ENCODE measurements around the gene SCAF4.

SCAF4 gene

GRCh38 chr21:31711745-31712285 lies 20.1 kb downstream of the SCAF4 start:
- no peak for DNase-seq

GRCh38 chr21:31711326-31711725 lies 20.6 kb downstream of the SCAF4 start:
- no peak for DNase-seq

DNA sequence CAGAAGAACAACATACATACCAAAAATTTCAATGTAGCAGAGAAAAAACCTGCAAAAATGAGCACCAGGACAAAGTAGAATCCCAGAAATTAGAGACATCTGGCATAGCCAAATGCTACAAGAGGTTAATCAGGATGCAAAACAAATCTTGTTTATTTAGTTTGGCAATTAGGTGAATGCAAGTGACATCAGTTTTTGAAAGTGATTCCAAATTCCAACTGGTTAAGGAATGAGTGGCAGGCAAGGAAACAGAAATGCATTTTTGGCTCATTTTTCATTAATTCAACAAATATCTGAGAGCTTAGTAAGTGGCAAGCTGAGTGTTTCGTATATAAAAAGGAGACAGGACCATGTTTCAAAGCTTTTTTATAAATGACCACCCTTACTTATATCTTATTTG lies 21.3 kb downstream of the SCAF4 start:
- no peak for DNase-seq

DNA sequence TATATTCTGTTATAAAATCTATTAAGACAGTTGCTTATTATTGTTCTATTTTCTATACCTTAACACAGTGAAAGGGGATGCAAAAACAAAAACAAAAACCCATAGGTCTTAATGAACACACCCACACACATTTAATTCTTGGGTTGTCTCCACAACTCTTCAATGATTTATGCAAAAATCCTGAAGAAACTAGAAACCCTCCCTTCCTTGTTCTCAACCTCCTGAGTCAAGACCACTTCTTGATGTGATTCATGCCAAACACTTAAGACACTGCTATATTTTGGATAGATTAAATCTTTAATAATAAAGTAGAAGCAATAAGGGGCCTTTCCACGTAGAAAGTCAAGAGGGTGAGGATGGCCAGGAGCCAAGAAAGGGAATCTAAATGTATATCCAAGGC lies 23.4 kb downstream of the SCAF4 start:
- DNase-seq: no peak

DNA sequence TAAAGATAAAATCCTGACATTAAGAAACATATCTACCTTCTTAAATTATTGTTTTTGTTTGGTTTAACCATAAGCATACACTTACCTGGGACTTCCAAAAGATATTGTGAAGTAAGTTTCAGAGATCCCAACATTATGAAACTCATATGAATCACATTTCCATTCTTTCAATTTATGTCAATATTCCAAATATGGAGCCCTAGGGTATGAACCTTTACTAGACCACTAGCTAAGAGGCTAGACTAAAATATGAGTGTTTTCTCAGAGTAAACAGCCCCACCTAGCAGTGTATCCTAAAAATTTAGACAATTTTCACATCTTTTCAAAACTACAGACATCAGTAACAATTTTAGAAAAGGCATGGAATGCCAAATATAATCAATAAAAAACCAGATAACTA lies 24.4 kb downstream of the SCAF4 start:
- no peak for DNase-seq

DNA sequence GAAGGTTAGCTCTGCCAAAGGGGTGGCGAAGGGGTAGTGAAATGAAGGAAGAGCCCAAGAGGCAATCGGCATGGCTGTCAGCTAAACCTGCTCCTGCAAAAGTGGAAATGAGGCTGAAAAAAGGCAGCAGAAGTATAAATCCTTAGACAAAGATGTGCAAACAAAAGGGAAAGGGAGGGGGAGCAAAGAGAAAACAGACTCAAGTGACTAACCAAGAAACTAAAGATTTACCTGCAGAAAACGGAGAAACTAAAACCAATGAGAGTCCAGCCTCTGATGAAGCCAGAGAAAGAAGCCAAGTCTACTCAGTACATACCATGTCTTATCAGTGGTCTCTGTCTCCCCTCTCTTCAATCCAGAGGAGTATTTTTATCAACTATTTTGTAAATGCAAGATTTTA lies 25.4 kb downstream of the SCAF4 start:
- no peak for DNase-seq

DNA sequence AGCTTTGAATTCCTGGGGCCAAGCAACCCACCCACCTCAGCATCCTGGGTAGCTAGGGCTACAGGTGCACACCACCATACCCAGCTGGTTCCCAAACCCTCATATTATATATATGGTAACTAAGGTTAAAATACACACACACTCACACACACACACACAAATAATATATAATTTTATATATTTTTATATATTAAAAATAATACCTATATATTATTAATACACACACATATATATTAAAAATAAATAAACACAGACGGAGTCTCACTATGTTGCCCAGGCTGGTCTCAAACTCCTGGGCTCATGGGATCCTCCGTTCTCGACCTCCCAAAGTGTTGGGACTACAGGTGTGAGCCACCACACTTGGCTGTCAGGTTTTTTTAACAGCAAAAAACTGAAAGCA lies 31.9 kb downstream of the SCAF4 start:
- DNase-seq: no peak

DNA sequence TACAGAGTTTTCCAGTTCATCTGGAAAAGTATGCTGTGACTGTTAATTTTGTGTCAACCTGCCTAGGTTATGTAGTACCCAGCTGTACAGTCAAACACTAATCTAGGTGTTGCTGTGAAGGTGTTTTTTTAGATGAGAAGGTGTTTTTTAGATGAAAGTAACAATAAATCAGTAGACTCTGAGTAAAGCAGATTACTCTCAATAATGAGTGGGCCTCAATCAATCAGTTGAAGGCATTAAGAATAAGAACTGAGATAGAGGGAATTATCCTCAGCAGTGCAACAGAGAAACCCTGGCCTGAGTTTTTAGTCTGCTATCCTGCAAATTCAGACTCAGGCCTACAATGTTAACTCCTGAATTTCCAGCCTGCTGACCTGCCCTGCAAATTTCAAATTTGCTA lies 33.5 kb downstream of the SCAF4 start:
- DNase-seq: no peak

GRCh38 chr21:31696424-31696823 lies 35.5 kb downstream of the SCAF4 start:
- DNase-seq: no peak

GRCh38 chr21:31693222-31693621 lies 38.7 kb downstream of the SCAF4 start:
- no peak for DNase-seq

- no peak for DNase-seq
Measured at GRCh38 chr21:31688603-31689368, 43.1 kb downstream of the SCAF4 start.

DNA sequence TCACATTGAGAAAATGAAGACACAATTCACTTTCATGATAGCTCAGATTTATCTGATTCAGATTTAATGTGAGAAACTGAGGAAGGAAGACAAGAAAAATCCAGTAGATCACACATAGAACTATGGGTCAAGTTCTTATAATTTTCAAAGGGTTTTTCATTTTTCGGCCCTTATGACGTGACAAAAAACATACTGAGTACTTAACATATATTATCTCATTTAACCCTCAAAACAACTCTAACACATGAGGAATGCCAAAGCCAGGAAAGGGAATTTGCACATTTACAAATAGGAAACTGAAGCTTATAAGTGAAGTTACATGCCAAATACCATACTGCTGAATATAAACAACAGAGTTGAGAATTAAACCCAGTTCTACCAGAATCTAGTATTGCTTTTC lies 44.8 kb downstream of the SCAF4 start:
- DNase-seq: no peak

DNA sequence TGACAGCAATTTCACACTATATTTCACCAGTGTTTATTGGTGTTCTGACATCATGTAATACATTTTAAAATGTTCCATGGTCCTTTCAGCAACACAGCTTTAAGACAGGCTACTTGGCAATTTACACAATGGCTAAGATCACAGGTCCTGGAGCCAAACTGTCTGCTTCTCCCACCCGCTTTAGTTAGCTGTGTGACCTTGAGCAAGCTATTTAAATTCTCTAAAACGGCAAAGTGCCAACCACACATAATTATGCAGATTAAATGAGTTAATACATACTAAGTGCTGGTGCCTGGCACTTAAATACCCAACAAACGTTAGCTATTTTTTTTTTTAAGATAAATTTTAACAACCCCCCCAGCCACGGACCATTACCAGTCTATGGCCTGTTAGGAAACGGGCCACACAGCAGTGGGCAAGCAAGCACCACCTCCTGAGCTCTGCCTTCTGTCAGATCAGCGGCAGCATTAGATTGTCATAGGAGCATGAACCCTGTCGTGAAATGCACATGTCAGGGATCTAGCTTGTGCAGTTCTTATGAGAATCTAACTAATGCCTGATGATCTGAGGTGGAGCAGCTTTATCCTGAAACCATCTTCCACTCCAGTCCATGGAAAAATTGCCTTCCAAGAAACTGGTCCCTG lies 45.5 kb downstream of the SCAF4 start:
- DNase-seq: no peak

GRCh38 chr21:31684918-31685317 lies 47.0 kb downstream of the SCAF4 start:
- no peak for DNase-seq

- DNase-seq: no peak
Measured at GRCh38 chr21:31683029-31683428, 48.9 kb downstream of the SCAF4 start.

- DNase-seq: no peak
Measured at GRCh38 chr21:31682620-31683019, 49.3 kb downstream of the SCAF4 start.

DNA sequence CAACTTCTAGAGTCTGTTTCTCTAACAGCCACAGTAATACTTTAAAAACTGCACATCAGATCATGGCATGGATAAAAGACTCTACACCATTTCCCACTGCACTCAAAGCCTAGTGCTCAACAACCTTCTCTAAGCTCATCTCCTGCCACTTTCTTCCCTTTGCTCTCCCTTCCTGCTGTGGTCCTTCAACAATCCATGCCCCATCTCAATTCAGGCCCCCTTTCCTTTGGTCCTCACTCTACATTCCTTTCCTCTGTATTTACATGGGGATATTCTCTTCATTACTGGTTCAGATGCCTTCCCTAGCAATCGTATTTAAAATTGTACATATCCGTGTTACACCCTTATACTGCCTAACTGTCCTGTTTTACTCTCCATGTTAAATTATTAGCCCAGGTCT lies 53.4 kb downstream of the SCAF4 start:
- no peak for DNase-seq

DNA sequence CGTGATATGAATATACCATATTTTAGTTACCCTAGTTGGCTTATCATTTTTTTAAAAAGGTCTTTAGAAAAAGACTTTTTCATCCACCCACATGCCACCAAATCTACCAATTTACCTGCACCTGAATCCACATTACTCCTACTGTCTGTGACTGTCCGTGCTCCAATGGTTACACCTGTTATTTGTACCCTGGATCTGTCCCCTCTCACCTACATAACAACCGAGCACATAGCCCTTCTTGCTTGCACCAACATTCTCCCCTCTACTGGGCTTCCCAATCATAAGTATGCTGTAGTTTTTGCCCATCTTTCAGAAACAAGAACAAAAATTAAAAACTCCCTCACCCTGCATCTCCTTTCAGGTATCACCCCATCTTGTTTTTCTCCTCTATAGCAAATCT lies 54.9 kb downstream of the SCAF4 start:
- DNase-seq: no peak

DNA sequence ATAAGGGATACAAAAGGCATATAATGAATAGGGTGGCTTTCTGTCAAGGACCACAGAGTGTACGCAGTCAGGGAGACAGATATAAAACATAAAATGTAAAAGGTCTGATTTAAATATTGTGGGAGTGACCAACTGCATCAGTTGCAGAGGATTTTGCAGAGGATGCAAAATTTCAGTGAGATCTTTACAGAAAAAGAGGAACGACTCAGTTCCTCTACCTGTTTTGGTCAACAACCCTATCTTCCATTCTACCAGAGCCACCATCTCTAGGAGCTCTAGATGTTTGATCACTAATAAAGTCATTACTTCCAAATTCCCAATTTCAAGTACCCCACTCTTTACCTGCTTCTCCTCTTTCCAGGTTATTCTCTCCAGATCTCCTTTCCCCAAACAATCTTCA lies 56.0 kb downstream of the SCAF4 start:
- no peak for DNase-seq

DNA sequence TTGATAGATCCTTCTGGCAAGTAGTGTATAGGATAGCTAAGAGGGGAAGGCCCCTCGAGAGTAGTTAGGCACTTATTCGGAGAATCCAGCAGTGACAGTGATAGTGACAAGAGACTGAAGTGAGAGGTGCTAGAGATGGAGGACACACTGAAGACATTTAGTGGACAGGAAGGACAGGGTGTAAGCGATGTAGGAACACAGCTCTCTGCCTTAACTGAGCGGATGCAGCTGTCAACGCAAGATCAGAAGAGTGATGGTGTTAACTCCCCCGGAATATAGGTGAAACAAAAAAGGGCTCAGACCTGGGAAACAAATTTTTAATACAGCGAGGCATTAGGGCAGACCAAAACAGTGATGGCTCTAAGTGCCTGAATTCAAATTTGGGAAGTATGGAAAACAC lies 56.6 kb downstream of the SCAF4 start:
- no peak for DNase-seq

DNA sequence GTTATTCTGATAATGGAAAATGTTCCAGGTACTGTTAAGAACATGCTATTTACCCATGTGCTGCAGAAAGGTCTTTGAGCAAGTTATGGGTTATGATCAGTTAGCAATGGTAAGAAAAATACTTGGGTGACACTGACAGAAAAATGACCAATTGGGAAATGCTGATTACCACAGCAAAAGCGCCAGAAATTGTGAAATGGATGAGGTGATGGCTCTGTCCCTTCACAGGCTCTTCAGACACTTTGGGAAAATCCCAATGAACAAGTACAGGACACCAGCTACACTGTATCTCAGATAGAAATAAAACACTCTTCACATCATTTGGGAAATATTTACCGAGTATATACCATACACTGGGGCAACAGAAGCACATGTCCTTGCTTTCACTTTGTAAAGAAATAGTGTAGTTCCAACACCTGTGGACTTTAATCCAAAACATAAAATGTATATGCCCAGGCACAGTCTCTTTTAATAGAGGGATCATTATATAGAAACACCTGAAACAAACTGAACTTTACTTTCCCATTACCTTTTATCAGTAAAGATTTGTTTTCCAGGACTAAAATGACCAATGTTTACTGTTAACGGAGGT lies 58.5 kb downstream of the SCAF4 start:
- DNase-seq: no peak

GRCh38 chr21:31671931-31672330 lies 60.0 kb downstream of the SCAF4 start:
- no peak for DNase-seq

GRCh38 chr21:31671146-31671716 lies 60.7 kb downstream of the SCAF4 start:
- no peak for DNase-seq

DNA sequence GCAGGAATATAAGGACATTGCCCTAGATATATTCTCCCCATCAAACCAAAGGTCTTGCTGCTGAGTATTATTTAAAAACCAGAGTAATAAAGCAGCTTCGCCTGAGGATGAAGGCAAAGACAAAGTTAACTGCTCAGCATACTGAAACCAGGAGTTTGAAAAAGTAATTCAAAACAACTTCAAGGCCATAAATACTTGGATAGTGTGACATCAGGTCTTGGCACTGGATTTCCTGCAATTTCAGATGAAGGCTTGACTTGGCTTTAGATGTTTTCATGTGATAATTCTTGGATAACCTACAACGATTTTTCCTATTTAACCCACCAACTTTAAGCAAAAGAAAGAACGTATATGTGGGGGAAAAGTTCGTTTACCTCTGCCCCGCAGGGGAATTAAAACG lies 61.8 kb downstream of the SCAF4 start:
- no peak for DNase-seq
